Naive thymus-derived CD4-positive, alpha-beta T cell (primary cell): Measurements from ENCODE around the gene SCAMP1. TPM values are rescaled to one million over a fixed set of nuclear protein-coding genes. Genes with fewer than 3 reads are reported as not detected.

ENCODE experiments used
- ATAC-seq: fragments of 150-1000 bp; cut with Tn5 transposase; 2 replicates; pipeline ENCODE4 v1.10.0; 2021; ENCODE audit warnings: mild to moderate bottlenecking, moderate library complexity
- CTCF ChIA-PET: fragments of 350-600 bp; sonication (Branson Sonifier 250); formaldehyde crosslinking; loops from one replicate; lab custom pipeline; 2021; ENCODE audit warnings: antibody characterized with exemption; lab: Charles Lee
- POLR2A ChIA-PET: fragments of 350-600 bp; sonication (Branson Sonifier 250); formaldehyde crosslinking; loops from one replicate; lab custom pipeline; 2021; ENCODE audit warnings: antibody characterized with exemption, inconsistent platforms; lab: Charles Lee
- DNase-seq, 9 donors: peaks; one replicate each; pipeline versions ENCODE4 v3.0.0 to v3.0.0-alpha.2; 2020 to 2022; ENCODE audit warnings: mixed read lengths in 1 of 9
- H3K27ac ChIP-seq: one replicate; pipeline ENCODE4 v1.7.0; 2013; ENCODE audit warnings: mild to moderate bottlenecking, low read depth, low read length, moderate library complexity
- H3K27me3 ChIP-seq, 2 donors: one replicate each; pipeline ENCODE4 v1.7.0; 2013; ENCODE audit warnings: low read length in 2 of 2, mild to moderate bottlenecking in 2 of 2, moderate library complexity in 2 of 2; ENCODE audit not compliant: control insufficient read depth in 2 of 2, insufficient read depth in 2 of 2
- H3K36me3 ChIP-seq, 3 experiments: 1 replicate in 2 of 3; 2 replicates in 1 of 3; pipeline ENCODE4 v1.7.0; 2013; ENCODE audit warnings: low read length in 3 of 3, mild to moderate bottlenecking in 3 of 3, moderate library complexity in 1 of 3; ENCODE audit not compliant: insufficient read depth in 3 of 3, control insufficient read depth in 2 of 3
- H3K4me1 ChIP-seq, 2 donors: one replicate each; pipeline ENCODE4 v1.7.0; 2013; ENCODE audit warnings: low read length in 2 of 2, mild to moderate bottlenecking in 2 of 2, moderate library complexity in 1 of 2; ENCODE audit not compliant: control insufficient read depth in 2 of 2, insufficient read depth in 2 of 2
- H3K4me3 ChIP-seq: 2 replicates; pipeline ENCODE4 v1.7.0; 2013; ENCODE audit warnings: mild to moderate bottlenecking, low read length
- H3K9me3 ChIP-seq, 3 experiments: 1 replicate in 2 of 3; 2 replicates in 1 of 3; pipeline ENCODE4 v1.7.0; 2013; ENCODE audit warnings: low read length in 3 of 3; ENCODE audit not compliant: control insufficient read depth in 2 of 3
- H3K27ac Mint-ChIP-seq, 9 donors: one replicate each; pipeline ENCODE4 v1.8.0; 2020 to 2022; ENCODE audit warnings: mixed read lengths in 9 of 9, mild to moderate bottlenecking in 8 of 9, moderate library complexity in 5 of 9, inconsistent platforms in 2 of 9
- H3K27me3 Mint-ChIP-seq, 5 donors: one replicate each; pipeline ENCODE4 v1.8.0; 2021 to 2022; ENCODE audit warnings: mixed read lengths in 5 of 5, mild to moderate bottlenecking in 1 of 5
- H3K36me3 Mint-ChIP-seq, 5 donors: one replicate each; pipeline ENCODE4 v1.8.0; 2020 to 2022; ENCODE audit warnings: mixed read lengths in 5 of 5, mild to moderate bottlenecking in 3 of 5, inconsistent platforms in 1 of 5
- H3K4me1 Mint-ChIP-seq, 7 donors: one replicate each; pipeline ENCODE4 v1.8.0; 2020 to 2022; ENCODE audit warnings: mixed read lengths in 7 of 7, mild to moderate bottlenecking in 3 of 7, inconsistent platforms in 1 of 7
- H3K4me3 Mint-ChIP-seq, 10 donors: one replicate each; pipeline ENCODE4 v1.8.0; 2020 to 2022; ENCODE audit warnings: mild to moderate bottlenecking in 10 of 10, mixed read lengths in 10 of 10, moderate library complexity in 6 of 10, inconsistent platforms in 2 of 10
- H3K9me3 Mint-ChIP-seq, 11 donors: one replicate each; pipeline ENCODE4 v1.8.0; 2020 to 2022; ENCODE audit warnings: mixed read lengths in 11 of 11, mild to moderate bottlenecking in 4 of 11, inconsistent platforms in 1 of 11, moderate library complexity in 1 of 11
- intact Hi-C, 2 donors: fragments of 100-400 bp; cut with micrococcal nuclease; formaldehyde crosslinking; loops; one replicate each; pipeline ENCODE4 v1.15.1; 2023
- polyA plus RNA-seq, 2 donors: library from polyadenylated mRNA; unstranded; fragments of 300-500 nt; fragmentation: Illumina TruSeq; gene quantifications; one replicate each; pipeline ENCODE4 v1.2.3, GENCODE V29; 2021
- total RNA-seq, 6 experiments: library from RNA in 5 of 6; stranded (reverse) in 5 of 6; gene quantifications; 1 replicate in 5 of 6; 2 replicates in 1 of 6; pipeline ENCODE4 v1.2.3 and lab custom pipeline; 2021 to 2026

SCAMP1 gene
- total and polyA plus RNA-seq, 7 experiments from 2014 or later: 16.9 to 29.8 (median 25.7) TPM

DNA sequence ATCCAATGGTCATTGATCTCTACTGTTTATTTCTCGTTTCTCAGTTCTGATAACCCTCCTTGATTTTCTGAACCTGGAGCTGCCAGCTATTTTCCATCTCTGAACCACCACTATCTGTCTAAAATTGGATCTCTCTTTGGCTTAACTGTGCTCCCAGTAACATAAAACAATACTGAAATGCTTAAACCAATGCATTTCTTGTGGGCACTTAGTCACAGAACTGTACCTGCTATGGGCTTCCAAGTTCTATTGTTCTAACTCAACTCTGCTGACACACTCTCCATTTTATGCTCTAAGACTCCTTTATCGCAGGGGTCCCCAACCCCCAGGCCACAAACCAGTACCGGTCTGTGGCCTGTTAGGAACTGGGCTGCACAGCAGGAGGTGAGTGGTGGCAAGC, 167.5 kb downstream of the SCAMP1 start:
- no peaks in the 10 kb centered on the region for H3K4me1 Mint-ChIP-seq
- DNase-seq (no peak), ATAC-seq (no peak)
- no peak overlapping the region for H3K27ac ChIP-seq
- H3K27ac Mint-ChIP-seq: no peak overlapping the region
- H3K9me3 ChIP-seq: no peaks in the 10 kb centered on the region
- H3K4me3 Mint-ChIP-seq: no peak overlapping the region
- H3K4me1 ChIP-seq: no peaks in the 10 kb centered on the region
- intact Hi-C loops: no loop called here
- no peaks in the 10 kb centered on the region for H3K36me3 ChIP-seq
- POLR2A ChIA-PET: no interaction called here
- no peak overlapping the region for H3K4me3 ChIP-seq
- H3K27me3 ChIP-seq: no peaks in the 10 kb centered on the region
- H3K9me3 Mint-ChIP-seq: no peaks in the 10 kb centered on the region
- H3K36me3 Mint-ChIP-seq: no peaks in the 10 kb centered on the region
- CTCF ChIA-PET: no interaction called here
- peaks cover 12 to 24% (median 17%) of the 10 kb centered on the region in 5 donors for H3K27me3 Mint-ChIP-seq

Other genes with a start within 250 kb of the SCAMP1 start
- gene AP3B1, start 65.9 kb upstream of the SCAMP1 start, total RNA-seq: 10 to 100 TPM; 30.2 to 45.0 (median 37.2) TPM
- 10 to 100 TPM; 28.3 to 28.4 TPM for gene AP3B1, start 65.9 kb upstream of the SCAMP1 start, polyA plus RNA-seq